Cardiac fibroblast (primary cell): ENCODE results near the gene FBLN1.
"Not testable (repeated sequence)": the region's sequence is repeated elsewhere in the genome, so short reads cannot be mapped to it uniquely, and the experiment has no call there.

ENCODE experiments used
- DNase-seq, 2 donors: peaks; one replicate each; pipeline versions ENCODE4 v3.0.0 to v3.0.0-alpha.2; 2010; ENCODE audit warnings: low read depth in 2 of 2
- H3K4me3 ChIP-seq, 2 donors: replicated peaks in 1 of 2; 1 replicate in 1 of 2; 2 replicates in 1 of 2; pipeline ENCODE4 v1.5.1; 2011; ENCODE audit warnings: low read depth in 2 of 2, low read length in 2 of 2, mild to moderate bottlenecking in 2 of 2, moderate library complexity in 1 of 2
- CTCF ChIP-seq: IDR thresholded peaks from one replicate; pipeline ENCODE4 v1.5.1; 2011; ENCODE audit warnings: low read depth, mild to moderate bottlenecking, low read length, inconsistent platforms

Gene FBLN1

DNA sequence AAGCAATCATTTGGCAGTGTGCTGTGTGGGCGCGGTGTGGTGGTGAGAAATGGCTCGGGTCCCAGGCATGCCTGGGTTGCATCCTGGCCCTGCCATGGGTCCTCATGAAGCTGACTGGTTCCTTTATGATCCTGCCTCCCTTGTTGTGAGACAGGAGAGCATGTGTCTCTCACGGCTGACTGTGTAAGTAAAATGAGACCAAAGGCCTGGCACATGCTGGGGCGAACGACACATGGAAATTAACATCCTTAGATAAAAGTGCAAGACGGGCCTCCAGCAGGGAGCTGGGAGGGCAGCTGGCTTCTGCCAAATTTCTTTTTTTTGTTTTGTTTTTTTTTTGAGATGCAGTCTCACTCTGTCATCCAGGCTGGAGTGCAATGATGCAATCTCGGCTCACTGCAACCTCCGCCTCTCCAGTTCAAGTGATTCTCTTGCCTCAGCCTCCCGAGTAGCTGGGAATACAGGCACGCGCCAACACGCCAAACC lies 9.4 kb upstream of the FBLN1 start:
- TF ChIP-seq CTCF: no peak
- no peak overlapping the region for H3K4me3 ChIP-seq
- peak; percentile 33 to 80 for DNase-seq

- not testable (repeated sequence) for DNase-seq
These were observed 8.4 kb upstream of the FBLN1 start for GRCh38 chr22:45494306-45494705.

DNA sequence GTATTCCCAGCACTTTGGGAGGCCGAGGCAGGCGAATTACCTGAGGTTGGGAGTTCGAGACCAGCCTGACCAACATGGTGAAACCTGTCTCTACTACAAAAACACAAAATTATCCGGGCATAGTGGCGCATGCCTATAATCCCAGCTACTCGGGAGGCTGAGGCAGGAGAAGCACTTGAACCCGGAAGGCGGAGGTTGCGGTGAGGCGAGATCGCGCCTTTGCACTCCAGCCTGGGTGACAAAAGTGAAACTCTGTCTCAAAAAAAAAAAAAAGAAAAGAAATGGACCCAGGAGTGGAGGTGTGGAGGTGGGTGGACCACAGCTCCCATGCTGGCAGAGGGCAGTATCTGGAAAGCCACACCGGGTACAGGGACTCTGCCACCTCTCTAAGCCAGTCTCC lies 7.1 kb upstream of the FBLN1 start:
- DNase-seq, H3K4me3 ChIP-seq: not testable (repeated sequence)

More at GRCh38 chr22:45494306-45494705, 8.4 kb upstream of the FBLN1 start:
- H3K4me3 ChIP-seq: not testable (repeated sequence)

DNA sequence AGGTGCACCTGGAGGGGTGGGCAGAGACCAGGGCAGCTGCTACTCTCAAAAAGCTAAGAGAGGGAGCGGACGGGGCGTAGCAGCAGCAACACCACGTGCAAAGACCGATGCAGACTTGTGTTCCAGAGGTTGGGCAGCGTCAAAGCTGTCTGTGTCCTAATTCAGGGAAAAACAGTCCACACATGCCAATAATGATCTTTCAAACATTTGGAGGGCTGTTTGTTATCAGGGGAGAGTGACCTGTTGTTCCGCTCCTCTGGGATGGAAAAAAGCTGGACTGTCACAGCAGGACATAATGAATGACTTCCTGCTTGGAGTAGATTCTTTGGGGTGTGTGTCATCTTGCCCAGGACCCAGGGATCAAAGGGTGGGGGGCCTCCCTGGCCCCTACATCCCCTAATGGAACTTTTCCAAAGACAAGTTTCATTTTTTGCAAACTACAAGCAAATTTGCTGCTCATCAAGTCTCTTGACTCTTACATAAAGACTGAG lies 6.2 kb upstream of the FBLN1 start:
- TF ChIP-seq CTCF: no peak
- no peak for DNase-seq
- H3K4me3 ChIP-seq: no peak overlapping the region

DNA sequence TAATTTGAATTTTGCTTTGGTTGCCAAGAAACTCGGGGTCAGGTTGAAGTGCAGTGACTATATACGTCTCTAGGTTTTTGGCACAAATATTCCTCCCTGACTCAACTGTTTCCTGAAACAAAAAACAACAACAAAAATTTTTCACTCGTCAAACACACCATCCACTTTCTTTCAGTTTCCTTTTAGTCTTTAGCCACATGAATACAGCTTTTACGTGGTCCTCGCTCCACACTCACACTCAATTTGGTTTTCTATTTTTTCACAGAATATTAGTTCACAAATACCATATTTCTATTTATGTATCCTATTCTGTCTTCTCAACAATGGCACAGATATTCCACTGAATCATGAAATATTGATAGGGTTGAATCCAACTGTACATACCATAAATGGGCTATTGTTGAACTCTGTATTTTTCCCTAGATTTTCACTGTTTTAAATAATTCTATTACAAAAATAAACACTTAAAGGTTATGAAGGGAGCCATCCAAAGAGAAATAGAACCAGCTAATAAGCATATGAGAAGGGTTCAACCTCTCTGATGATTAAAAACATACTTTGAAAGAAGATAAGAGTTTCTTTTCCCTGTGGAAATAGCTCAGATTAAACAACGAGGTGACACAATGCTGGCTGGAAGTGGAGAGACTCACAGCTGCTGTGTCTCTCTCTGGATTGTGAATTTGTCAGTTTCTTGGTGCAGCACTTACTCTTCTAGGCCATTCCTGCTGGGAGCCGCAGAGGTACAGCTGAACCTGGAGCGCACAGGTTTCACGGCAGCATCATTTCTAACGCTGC lies 5.1 kb upstream of the FBLN1 start:
- no peak overlapping the region for H3K4me3 ChIP-seq
- DNase-seq: peak; percentile 40 to 65
- no peak for TF ChIP-seq CTCF

GRCh38 chr22:45499746-45500145 lies 2.9 kb upstream of the FBLN1 start:
- H3K4me3 ChIP-seq: no peak overlapping the region
- DNase-seq: no peak
- TF ChIP-seq CTCF: no peak

DNA sequence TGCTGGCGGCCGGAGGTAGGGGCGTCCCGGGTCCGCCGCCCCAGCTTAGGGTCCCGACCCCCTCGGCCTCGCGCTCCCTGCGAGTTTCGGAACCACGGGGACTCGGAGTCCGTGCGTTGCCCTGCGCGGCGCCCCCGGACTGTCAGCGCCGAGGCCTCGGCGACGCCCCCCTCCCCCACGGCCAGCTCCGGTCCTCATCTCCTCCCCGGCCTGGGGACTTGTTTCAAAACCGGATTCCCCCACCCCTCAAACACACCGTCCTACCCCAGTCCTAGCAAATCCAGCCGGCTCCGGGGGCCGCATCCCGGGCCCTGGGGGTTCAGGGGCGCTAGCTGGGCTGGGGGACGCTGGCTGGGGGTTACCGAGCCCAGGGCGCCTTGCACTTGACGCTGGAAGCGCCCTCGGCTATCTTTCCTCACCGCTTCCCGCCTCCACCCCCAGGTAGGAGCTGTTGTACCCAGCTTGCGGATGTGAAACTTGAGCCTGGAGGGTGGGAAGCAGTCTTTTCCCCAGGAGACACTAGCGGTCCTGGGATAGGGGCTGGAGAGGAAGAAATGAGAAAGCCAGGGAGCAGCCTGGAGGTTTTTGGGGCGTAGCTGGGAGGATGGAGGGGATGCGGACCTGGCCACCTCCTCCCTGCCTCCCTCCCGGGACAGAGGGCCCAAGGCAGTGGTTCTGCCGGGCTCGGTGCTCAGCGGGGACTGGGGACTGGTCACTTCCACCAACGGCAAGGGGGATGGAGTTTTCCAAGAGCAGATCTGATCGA lies 550 bp downstream of the FBLN1 start:
- H3K4me3 ChIP-seq: peak overlapping the region; percentile 45 to 72

More for the DNA sequence above, 550 bp downstream of the FBLN1 start:
- no peak for TF ChIP-seq CTCF
- DNase-seq: no peak
